Measurements from ENCODE around the gene PEPD.

Gene PEPD

DNA sequence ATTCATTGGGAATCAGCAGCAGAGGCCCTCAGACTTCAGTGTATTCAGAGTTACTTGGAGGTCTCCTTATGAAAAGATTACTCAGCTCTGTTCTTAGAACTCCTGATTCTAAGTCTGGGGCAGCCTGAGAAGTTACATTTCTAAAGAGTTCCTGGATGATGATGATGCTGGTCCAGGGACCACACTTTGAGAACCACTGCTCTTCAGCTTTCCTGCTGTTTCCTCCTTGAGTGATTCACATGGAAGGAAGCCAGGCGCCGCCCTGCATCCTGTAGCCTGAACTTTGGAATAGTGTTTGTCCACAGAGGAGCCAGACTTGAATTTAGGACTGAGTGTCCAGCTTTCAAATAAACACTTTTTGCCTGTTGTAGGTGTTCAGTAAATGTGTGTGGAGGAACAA, 145.2 kb downstream of the PEPD start:
- DNase-seq = no peak

GRCh38 chr19:33375837-33376159, 145.8 kb downstream of the PEPD start:
- DNase-seq = no peak

DNA sequence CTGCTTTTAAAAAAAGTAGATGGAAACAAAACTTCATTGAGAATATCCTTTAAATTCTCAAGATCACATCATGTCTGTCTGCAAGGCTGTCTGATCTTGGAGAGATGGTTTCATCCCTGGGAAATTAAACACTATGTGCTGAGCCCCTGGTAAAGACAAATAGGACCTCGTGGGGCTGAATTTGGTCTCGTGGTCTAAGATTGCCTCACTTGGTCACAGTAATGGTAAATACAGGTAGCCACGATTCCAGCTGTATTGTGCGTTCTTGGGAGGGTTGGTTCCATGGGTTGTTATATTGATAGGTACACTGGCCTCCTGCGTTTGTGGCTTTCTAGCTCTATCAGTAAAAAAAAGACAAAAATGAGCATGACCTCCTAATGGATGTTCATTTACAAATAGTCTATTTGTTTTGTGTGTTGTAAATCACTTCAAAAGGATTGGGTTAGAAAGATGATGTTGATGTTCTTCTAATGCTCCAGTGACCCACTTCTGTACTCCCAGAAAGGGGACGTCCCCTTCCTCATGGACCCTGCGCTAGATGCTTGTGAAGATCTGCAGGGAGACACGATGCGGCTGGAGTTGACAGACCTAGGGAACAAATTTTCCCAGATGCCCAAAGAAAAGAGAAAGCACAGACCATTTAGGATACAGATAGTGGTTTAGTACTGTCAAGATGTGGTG, 146.3 kb downstream of the PEPD start:
- DNase-seq = no peak

GRCh38 chr19:33374236-33374714, 147.3 kb downstream of the PEPD start:
- DNase-seq = no peak

DNA sequence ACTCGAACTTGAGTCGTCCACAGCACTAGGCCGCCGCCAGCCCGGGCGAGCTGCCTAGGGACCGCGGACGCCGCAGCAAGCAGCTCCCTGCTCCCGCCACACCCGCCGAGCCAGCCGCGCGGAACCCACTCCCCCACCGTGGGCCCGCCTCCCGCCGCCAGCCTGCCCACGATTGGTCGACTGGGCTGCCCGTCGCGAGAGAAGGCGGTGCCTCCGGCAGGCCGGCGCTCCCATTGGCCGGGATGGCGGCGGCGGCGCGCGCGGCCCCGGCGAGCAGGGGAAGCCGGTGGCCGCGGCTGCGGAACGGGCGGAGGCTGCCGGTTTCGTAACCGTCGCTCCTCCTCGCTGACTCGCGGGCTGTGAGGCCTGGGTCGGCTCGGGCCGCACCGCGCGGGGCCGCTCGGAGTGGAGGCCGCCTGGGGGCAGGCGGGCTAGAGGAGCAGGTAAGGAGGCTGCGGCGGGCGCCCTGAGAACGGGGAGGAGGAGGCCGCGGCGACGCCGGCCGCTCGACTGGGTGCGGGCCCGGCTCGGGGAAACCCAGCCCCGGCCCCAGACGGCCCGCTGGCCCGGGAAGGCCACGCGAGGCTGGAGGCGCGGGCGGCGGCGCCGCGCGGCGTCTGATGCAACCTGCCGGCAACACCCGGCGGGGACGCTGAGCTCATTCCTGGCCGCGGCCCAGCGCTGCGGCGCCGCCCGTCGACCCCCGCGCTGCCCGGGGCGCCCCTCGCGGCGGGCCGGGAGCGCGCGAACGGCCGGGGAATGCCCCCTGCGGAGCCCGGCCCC, 147.9 kb downstream of the PEPD start, which contains the start of gene CEBPG:
TSS of gene CEBPG (plus strand) at position 257 of the 783 bp plus-strand sequence. CDS start 5,531 bp downstream, outside the sequence.
- peak; percentile 97 for DNase-seq

DNA sequence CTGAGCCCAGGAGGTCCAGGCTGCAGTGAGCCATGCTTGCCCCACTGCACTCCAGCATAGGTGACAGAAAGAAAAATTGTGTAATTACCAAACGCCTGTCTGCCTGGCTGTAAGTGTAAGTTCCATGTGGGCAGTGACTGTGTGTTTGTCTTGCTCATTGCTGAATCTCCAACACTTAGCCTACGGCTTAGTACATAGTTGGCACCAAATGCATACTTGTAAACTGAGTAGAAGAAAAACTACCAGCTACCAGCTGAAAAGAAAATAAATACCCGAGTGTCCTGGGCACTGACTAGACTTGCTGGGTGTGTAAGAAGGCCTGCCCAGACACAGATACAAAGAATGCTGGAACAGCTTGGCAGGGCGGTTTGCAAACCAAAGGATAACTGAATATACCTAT, 150.8 kb downstream of the PEPD start:
- no peak for DNase-seq

GRCh38 chr19:33368074-33368864, 153.3 kb downstream of the PEPD start:
- DNase-seq = no peak

DNA sequence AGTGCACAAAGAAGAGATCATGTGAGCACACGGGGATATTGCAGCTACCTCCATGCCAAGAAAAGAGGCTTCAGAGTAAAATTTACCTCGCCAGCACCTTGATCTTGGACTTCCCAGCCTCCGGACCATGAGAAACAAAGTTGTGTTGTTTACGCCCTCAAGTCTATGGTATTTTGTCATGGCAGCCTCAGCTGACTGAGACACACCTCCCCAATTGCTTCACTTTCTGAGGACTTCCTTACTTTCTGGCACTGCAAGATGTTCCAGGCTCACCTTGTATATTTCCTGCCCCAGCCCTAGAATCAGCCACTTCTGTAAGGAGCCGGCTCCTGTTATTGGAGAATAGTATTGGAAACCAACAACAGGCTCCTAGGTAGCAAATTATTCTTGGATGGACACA, 154.7 kb downstream of the PEPD start:
- DNase-seq = no peak

DNA sequence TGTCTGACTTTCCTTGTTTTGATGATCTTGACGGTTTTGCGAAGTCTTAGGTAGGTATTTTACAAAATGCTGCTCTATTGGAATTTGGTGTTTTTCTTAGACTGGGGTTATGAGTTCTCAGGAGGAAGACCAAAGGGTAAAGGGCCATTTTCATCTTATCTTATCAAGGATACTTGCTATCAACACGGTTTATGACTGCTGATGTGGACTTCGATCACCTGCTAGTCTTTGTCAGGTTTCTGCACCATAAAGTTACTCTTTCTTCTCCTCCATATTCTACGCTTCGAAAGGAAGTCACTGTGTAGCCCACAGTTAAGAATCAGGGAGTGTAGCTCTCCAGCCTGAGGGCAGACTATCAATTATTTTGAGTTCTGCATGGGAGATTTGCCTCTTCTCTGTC, 155.5 kb downstream of the PEPD start:
- no peak for DNase-seq

DNA sequence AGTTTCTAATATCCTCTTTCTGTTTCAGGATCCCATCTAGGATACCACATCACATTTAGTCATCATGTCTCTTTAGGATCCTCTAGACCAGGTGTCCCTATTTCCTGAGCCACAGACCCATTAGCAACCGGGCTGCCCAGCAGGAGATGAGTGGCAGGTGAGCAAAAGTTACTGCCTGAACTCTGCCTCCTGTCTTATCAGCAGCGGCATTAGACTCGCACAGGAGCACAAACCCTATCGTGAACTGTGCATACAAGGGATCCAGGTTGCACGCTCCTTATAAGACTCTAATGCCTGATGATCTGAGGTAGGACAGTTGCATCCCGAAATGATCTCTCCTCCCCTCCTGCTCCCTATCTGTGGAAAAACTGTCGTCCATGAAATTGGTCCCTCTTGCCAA, 155.9 kb downstream of the PEPD start:
- no peak for DNase-seq

DNA sequence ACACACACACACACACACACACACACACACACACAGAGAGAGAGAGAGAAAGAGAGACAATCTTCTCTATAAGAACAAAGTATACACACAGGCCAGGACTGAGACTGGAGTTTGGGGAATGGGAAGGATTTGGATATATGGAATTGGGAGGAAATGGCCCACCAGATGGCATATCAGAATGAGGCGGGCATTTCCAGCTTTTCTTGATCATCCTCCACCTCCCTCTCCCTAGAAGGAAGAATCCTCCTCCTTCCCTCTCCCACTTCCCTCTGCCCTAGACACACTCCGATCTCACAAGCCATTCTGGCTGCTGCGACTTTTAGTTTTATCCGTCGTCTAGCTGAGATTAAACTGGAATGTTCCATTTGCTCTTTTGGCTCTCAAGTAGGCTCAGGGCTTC, 158.1 kb downstream of the PEPD start:
- DNase-seq = no peak

GRCh38 chr19:33362508-33363228, 158.9 kb downstream of the PEPD start:
- DNase-seq = no peak

- no peak for DNase-seq
These were observed 162.0 kb downstream of the PEPD start for GRCh38 chr19:33359581-33359980.

- no peak for DNase-seq
These were observed 163.2 kb downstream of the PEPD start for GRCh38 chr19:33358408-33358807.

GRCh38 chr19:33357556-33357955, 164.0 kb downstream of the PEPD start:
- no peak for DNase-seq

DNA sequence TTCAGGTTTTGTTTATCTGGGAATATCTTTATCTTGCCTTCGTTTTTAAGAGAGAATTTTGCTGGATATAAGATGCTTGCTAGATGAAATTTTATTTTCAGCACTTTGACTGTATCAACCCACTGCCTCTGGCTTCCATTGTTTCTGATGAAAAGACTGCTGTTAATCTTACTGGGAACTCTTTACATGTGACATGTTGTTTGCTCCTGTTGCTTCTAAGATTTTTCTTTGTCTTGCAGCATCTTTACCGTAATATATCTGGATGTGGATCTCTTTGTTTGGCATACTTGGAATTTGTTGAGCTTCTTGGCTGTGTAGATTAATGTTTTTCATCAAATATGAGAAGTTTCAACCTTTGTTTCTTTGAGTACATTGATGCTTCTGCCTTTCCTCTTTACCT, 166.1 kb downstream of the PEPD start:
- DNase-seq = no peak

DNA sequence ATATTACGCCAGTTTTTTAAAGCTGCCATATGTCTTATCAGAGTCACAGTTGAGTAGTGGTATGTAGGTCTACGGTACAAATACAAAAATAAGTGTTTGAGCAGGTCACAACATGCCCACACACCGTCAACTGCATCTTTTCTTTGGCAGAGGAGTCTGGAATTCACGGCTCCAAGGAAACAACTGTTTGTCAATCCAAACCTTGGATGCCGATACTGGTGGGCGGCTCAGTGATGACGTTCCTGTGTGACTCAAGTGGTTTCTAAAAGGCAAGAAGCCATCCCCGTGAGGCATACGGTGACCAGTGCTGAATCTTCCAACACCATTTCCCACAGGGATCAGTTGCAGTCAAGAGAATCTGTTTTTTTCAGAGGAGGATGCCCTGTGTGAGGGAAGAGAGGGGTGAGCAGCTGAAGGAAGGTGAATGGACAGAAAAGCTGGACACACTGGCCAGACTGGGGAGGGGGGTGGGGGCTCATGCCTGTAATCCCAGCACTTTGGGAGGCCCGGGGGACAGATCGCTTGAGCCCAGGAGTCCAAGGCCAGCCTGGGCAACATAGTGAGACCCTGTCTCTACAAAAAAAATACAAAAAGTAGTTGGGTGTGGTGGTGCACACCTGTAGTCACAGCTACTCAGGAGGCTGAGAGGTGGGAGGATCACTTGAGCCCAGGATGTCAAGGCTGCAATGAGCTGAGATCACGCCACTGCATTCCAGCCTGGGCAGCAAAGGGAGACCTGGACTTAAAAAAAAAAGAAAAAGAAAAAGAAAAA, 170.9 kb downstream of the PEPD start:
- DNase-seq = no peak

DNA sequence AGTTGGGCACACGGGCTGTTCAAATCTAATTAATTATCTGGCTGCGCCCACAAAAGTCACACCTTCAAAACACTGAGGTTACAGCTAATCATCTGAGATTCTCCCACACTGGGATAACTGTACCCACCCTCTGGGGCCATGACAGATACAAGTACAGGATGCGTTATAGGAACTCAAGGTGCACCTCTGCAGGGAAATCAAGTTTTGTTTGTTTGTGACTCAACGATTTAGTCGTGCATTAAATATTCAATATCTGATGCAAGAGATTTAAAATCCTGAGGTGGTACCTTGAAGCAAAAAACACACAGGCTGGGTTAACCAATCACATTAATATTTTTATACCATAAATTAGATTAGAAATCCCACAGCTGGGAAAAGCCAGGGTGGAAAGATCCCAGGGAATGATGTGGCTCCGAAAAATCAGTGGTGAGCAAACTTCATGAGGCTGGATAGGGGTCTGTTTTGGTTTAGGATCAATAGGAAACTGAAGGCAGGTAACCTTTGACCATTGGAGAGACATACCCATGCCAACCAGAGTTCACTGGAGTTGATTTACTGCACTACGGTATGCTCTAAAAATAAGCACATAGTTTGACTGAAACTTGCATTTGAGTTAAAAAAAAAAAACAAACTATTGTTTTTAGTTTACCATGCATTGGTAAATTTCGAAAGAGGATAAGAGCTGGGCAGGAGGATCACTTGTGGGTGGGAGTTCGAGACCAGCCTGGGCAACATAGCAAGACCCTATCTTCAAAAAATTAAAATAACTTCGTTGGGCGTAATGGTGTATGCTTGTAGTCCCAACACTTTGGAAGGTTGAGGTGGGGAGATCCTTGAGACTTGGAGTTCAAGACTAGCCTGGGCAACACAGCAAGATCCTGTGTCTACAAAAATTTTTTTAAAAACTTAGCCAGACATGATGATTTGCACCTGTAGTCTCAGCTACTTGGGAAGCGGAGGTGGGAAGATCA, 172.0 kb downstream of the PEPD start:
- DNase-seq = no peak

- no peak for DNase-seq
These were observed 173.1 kb downstream of the PEPD start for GRCh38 chr19:33348301-33349010.

DNA sequence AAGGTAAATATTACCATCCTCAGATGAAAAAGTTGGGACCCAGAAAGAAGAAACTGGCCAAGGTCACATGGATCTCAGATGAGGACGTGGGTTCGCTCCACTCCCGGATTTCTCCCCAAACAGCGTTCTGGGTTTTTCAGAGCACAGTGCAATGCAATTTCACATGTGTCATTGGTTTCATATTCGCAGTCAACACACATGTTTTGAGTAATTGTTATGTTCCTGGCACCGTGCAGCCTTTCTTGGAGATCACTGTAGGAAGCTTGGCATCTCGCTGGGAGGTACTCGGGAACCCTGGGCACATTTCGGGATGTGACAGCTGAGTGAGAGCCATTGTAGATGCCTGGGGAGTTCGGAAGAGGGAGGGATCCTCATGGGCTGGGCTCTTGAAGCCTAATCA, 174.3 kb downstream of the PEPD start:
- no peak for DNase-seq

Data from activated CD8-positive, alpha-beta memory T cell treated with anti-CD3 and anti-CD28 coated beads, Interleukin-2, amount 50 U/mL, for 48 hours (primary cell).